CD4-positive, alpha-beta T cell treated with Interleukin-17A for 1 hour (primary cell): Measurements from ENCODE around the gene ACAN.
A peak's percentile ranks its signal among the peaks of the same experiment; 100 is the strongest.

Experiments used
- DNase-seq: peaks from one replicate; pipeline ENCODE4 v3.0.0-alpha.2; 2020

Gene ACAN

DNA sequence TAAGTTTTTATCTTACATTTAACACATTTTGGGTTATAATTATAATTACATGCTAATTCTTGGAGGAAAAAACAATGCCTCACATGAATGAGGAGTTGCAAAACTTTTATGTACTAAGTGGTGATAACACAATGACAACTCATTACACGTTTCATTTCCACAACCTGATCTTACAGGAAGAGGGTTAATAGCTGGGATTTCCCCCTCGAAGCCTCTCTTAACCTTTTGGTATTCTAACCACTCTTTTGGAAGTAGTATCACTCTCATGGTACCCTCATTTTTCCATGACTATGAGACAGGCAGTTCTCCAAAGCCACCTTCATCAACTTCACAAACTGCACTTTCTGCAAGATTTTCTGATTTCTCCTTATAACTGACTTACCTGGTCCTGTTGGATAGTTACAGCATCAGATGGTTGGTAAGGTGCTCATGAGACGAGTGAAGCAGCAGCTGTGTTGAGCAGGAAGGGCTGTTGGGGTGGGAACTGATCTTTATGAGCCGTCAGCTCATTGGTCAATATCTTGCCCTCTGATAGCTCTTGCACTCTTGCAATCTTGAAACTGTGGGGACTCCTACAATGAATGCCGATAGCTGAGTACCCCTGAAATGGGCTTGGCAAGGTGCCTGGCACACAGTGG, 41.6 kb downstream of the ACAN start:
- no peak for DNase-seq

DNA sequence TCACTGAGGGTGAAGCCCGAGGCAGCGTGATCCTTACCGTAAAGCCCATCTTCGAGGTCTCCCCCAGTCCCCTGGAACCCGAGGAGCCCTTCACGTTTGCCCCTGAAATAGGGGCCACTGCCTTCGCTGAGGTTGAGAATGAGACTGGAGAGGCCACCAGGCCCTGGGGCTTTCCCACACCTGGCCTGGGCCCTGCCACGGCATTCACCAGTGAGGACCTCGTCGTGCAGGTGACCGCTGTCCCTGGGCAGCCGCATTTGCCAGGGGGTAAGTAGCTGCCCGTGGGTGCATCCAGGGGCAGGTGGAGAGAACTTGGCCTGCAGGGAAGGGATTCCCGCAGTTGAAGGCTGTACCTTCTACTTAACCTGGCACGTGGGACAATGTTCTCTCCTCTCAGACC, 42.4 kb downstream of the ACAN start:
- no peak for DNase-seq

GRCh38 chr15:88847144-88847543, 43.9 kb downstream of the ACAN start:
- DNase-seq, result no peak

DNA sequence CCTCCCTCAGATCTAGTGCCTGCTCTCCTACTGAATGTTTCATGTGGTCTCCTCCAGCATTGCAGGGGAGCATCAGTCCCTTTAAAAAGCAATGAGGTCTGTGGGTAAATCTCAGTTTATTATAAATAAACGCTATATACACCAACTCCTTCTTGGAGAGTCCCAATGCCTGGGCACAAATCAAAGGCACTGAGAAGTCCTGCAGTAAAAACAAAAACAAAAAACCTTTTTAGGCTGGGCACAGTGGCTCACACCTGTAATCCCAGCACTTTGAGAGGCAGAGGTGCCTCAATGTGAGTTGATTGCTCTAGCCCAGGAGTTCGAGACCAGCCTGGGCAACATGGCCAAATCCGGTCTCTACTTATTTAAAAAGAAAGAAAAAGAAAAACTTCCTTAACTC, 45.0 kb downstream of the ACAN start:
- no peak for DNase-seq

DNA sequence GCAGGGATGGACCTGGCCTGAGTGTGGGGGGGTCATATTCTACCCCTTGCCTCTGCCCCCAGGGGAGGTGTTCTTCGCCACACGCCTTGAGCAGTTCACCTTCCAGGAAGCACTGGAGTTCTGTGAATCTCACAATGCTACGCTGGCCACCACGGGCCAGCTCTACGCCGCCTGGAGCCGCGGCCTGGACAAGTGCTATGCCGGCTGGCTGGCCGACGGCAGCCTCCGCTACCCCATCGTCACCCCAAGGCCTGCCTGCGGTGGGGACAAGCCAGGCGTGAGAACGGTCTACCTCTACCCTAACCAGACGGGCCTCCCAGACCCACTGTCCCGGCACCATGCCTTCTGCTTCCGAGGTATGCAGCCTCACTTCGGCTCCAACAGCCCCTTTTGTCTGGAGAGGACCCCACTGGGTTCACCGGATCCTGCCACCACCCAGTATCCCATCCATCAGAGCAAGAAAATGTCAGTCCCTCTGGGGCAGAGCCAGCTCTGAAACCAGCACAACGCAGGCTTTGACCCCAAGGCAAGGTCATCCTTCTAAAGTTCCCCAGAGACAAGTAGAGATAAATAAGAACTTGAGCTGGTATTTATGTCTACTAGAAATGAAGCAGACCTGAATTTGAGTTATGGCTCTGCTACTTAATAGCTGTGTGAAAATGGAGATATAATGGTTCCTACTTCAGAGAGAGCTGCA, 46.3 kb downstream of the ACAN start:
- no peak for DNase-seq

GRCh38 chr15:88852476-88852875, 49.2 kb downstream of the ACAN start:
- DNase-seq, result no peak

DNA sequence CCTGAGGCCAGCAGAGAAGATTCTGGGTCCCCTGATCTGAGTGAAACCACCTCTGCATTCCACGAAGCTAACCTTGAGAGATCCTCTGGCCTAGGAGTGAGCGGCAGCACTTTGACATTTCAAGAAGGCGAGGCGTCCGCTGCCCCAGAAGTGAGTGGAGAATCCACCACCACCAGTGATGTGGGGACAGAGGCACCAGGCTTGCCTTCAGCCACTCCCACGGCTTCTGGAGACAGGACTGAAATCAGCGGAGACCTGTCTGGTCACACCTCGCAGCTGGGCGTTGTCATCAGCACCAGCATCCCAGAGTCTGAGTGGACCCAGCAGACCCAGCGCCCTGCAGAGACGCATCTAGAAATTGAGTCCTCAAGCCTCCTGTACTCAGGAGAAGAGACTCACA, 55.7 kb downstream of the ACAN start:
- DNase-seq, result no peak

DNA sequence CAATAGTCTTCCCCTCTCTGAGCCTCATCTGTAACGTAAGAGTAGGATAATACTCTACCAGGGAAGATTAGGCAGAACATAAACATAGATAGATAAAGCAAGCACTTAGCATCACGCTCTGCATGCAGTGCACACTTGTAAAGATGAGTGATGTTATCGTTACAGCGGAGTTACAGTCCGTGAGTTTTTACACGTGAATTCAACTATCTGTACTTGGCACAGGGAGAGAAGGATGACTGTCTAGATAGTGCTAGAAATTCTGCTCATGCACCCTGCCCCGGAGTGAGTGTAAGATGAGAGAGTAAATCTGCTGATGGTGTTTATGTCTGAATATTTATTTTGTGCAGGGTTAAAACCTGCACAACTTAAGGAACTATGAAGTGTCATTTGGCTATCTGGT, 56.3 kb downstream of the ACAN start:
- no peak for DNase-seq

- DNase-seq, result no peak
These were observed 57.0 kb downstream of the ACAN start for GRCh38 chr15:88860212-88860611.

DNA sequence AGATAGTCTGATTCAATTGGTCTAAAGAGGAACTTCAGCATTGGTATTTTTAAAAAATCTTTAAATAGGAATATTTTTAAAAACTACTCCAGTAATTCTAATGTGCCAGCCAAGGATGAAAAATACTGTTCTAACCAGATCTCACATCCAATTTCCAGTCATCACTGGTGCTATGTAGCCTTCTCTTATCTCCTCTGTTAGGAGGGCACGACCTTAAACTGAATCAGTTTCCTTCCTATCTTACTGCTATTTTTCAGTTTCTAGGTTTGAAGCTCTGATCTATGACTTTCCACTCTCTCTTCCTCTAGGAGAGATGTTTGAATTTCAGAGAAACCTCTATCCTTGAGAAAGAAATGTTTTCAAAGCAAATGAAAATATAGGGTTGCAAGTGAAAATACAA, 60.2 kb downstream of the ACAN start:
- DNase-seq, result no peak

DNA sequence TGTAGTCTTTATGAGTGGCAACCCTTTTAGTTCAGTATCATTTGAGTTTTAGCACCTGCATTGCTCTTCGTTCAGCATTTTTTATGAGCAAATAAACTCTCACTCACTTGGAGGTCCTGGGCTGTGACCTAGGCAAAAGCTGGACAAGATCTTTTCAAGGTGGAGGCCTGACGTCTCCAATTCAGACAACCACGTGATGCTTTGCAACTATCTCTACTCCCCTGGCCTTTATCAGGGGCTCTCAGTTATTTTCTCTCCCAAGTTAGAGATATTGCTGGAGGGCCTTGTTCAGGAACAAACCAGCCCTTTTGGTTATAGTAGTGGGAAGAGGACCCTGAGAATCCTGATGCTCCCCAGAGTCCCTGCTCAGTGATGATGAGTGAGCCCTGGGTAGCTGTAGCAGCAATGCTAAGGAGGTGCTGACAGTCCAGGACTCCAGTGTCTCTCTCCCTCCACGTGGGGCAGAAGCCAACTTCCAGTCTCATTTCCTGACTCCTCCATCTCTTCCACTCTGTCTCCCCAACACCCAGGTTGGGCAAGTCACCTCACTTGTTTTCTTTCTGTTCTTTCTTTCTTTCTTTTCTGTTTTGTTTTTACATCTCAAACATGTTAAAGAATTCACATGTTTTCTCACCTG, 61.7 kb downstream of the ACAN start:
- DNase-seq, result no peak

DNA sequence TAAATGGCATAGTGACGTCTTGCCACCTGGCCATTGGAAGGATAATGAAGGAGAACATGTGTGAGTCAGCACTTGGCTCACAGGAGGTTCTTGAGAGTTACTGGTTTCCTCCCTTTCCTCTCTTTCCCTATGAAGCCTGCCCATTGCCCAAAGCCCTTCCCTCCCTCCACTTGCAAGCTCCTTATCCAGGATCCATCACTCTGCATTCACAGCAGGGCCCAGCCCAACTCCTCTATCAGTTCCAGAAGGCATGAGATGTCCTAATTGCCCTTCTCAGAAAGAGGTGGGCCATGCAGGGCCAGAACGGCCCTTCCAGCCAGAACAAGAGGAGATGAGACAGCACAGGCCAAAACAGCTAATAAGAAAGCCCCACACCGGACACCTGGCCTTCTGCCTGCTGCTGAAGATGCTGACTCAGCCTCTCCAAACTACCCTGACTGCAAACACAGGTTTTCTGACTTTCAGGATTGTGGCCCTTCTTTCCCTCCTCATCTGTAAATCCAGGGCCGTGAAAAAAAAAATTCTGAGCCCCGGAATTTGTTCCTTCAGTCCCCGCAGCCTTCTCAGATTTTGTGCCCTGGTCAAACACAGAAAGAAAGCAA, 62.4 kb downstream of the ACAN start:
- DNase-seq, result no peak

DNA sequence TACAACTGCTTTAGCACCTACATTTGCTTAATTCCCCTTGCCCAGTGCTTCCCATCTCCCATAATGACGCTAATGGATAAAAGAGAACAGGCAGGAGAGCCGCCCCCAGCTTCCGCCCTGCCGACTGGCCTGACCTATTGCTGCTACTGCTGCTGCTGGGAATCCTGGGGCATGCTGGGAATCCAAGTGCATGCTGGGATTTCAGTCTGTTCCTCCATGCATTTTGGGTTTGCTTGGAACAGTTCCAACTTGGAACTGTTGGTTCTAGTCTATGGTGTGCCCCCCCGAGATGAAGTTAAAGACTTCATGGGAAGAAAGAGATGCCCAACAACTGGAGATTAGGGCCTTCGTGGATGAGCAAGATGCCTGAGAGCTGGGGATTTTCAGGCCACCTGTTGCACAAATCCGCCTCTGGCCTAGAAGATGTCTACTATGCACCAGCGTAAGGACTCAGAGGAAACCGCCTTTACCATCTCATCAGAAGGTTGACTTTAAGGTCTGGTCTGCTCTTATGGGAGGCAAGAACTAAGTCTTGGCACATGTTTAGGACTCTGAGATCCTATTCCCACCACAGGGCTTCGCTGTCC, 63.2 kb downstream of the ACAN start:
- DNase-seq, result no peak

- DNase-seq, result no peak
These were observed 68.1 kb downstream of the ACAN start for GRCh38 chr15:88871313-88871712.

GRCh38 chr15:88872106-88872505, 68.9 kb downstream of the ACAN start:
- no peak for DNase-seq

DNA sequence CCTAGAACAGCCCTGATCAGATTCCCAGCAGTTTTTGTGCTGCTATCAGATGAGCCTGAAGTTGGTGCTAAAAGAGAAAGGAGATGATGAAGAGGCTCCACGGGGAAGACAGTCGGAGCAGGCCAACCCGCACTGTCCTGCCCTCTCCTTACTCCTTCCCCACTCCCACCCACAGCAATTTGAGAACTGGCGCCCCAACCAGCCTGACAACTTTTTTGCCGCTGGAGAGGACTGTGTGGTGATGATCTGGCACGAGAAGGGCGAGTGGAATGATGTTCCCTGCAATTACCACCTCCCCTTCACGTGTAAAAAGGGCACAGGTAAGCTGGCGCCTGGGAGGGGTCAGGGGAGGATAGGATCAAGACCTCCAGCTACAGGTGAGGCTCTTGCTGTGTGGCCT, 69.5 kb downstream of the ACAN start:
- DNase-seq, result no peak

DNA sequence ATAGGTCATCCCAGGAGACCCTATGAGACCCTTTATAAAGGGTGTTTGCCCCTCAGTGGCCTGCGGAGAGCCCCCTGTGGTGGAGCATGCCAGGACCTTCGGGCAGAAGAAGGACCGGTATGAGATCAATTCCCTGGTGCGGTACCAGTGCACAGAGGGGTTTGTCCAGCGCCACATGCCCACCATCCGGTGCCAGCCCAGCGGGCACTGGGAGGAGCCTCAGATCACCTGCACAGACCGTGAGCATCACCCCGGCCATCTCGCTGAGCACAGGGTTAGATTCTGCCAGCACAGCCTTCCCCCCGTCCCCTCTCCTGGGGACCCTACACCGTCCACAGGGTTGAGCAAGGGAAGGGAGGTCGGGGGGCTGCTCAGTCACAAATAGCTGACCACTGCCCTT, 70.5 kb downstream of the ACAN start:
- no peak for DNase-seq

DNA sequence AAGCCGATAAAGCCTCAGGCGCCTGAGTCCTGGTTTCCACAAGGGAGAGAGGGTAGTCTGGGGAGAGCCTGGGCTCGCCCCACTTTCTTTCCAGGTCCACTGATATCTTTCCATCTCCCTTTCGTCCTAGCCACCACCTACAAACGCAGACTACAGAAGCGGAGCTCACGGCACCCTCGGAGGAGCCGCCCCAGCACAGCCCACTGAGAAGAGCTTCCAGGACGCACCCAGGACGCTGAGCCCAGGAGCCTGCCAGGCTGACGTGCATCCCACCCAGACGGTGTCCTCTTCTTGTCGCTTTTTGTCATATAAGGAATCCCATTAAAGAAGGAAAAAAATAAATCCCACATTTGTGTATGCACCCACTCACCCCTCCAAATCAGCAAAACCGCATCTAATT, 71.0 kb downstream of the ACAN start:
- no peak for DNase-seq

DNA sequence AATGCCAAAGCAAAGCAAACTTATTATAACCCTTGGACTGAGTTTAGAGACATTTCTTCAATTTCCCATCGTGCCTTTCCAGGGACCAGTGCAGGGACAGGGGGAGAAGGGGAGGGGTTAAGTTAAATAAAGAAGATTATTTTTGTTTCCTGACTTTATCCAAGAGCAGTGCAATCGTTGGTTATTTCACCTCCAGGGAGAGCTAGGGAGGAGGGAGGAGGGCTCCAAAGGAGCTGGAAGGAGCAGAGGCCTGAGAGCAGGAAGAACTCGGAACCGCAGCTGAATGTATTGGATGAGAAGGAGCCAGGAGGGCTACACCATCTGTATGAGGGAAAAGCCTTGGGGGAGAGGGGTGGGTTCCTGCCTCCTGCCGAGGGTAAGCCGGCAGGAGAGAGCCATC, 71.4 kb downstream of the ACAN start:
- no peak for DNase-seq

GRCh38 chr15:88876573-88876972, 73.3 kb downstream of the ACAN start:
- no peak for DNase-seq

- no peak for DNase-seq
These were observed 74.2 kb downstream of the ACAN start for GRCh38 chr15:88877415-88877814.

GRCh38 chr15:88877906-88878305, 74.7 kb downstream of the ACAN start:
- no peak for DNase-seq

GRCh38 chr15:88878720-88879184, 75.5 kb downstream of the ACAN start:
- peak; percentile 27 for DNase-seq
